GM12892 (cell line): ENCODE measurements around the gene USH1G.
A peak's percentile ranks its signal among the peaks of the same experiment; 100 is the strongest.
"Not testable (repeated sequence)": the region's sequence is repeated elsewhere in the genome, so short reads cannot be mapped to it uniquely, and the experiment has no call there.

ENCODE experiments used
- DNase-seq: peaks from one replicate; pipeline ENCODE4 v3.0.0; 2011; ENCODE audit not compliant: insufficient read length
- FAIRE-seq: peaks from 2 replicates; lab custom pipeline; 2011; peaks lifted over from hg19 to GRCh38; lab: Jason Lieb, UNC
- POLR2A ChIP-seq: IDR thresholded peaks from 2 replicates; pipeline ENCODE4 v1.6.1; 2011; ENCODE audit warnings: low read depth, low read length, control low read depth
- POLR2AphosphoS5 ChIP-seq: IDR thresholded peaks from 2 replicates; pipeline ENCODE4 v1.6.1; 2011; ENCODE audit warnings: low read depth, low read length, control low read depth
- TAF1 ChIP-seq: IDR thresholded peaks from 2 replicates; pipeline ENCODE4 v1.6.1; 2011; ENCODE audit warnings: low read depth, mild to moderate bottlenecking, control low read depth, low read length, borderline replicate concordance

USH1G gene

GRCh38 chr17:74923538-74924249 is 639 bp upstream of the USH1G start:
- no peak for FAIRE-seq
- TF ChIP-seq POLR2A, result no peak
- TF ChIP-seq POLR2AphosphoS5, result no peak
- no peak for TF ChIP-seq TAF1
- peak; percentile 94 for DNase-seq

- no peak for TF ChIP-seq POLR2AphosphoS5
- TF ChIP-seq POLR2A, result no peak
- no peak for TF ChIP-seq TAF1
- FAIRE-seq (no peak), DNase-seq (no peak)
Measured at GRCh38 chr17:74922172-74922571, 883 bp downstream of the USH1G start.

DNA sequence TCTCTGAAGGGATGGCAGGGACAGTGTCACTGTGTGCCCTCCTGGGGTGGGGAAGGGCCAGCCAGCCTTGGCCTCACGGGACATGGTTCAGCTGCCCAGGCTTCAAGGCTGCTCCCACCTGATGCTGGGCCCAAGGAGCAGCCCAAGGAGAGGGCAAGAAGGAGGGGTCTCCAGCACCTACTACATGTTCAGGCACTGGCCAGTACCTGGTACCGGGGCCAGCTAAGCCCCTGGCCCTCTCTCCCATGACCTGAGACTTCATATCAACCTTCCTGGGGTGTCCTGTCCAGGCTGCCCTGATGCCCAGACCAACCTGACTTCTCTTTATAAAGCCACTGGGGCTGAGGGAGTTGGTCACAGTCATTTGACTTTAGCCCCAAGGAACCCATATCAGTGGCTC is 1.3 kb downstream of the USH1G start:
- TF ChIP-seq POLR2A (no peak), TAF1 (no peak), POLR2AphosphoS5 (no peak)
- FAIRE-seq (no peak), DNase-seq (no peak)

DNA sequence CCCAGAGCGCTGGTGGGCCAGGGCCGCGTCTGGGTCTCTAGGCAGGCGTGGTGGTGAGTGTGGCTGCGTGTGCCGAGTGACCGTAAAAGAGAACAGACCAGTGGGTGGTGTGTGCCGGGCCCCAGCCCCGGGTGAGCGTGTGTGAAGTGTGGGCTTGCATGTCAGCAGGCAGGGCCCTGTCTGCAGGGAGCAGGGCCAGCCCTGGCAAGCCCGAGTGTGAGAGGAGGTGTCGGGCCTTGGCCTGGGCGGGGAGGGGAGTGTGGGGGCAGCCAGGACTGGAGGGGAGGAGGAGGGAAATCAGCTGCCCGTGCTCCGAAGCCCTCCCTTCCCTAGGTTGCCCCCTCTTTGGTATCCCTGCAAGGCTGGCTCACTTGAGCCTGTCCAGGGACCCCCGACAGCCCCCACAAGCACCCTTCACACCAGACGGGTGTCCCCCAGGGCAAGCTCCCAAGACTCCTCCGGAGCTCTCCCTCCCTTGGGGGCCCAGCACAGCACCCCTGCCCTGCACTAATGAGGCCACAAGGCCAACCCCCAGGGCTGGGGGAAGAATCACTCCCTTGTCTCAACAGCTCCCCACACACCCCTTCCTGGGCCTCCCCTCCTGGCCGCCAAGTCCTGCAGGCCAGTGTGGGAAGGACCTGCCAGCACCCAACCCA is 1.9 kb downstream of the USH1G start:
- no peak for DNase-seq
- FAIRE-seq, result no peak
- TF ChIP-seq TAF1, result no peak
- no peak for TF ChIP-seq POLR2A
- no peak for TF ChIP-seq POLR2AphosphoS5

GRCh38 chr17:74920642-74921025 is 2.4 kb downstream of the USH1G start:
- DNase-seq (no peak), FAIRE-seq (no peak)
- no peak for TF ChIP-seq POLR2A
- no peak for TF ChIP-seq POLR2AphosphoS5
- TF ChIP-seq TAF1, result no peak

GRCh38 chr17:74920306-74920620 is 2.8 kb downstream of the USH1G start:
- FAIRE-seq (no peak), DNase-seq (no peak)
- TF ChIP-seq TAF1, result no peak
- TF ChIP-seq POLR2AphosphoS5, result no peak
- no peak for TF ChIP-seq POLR2A

DNA sequence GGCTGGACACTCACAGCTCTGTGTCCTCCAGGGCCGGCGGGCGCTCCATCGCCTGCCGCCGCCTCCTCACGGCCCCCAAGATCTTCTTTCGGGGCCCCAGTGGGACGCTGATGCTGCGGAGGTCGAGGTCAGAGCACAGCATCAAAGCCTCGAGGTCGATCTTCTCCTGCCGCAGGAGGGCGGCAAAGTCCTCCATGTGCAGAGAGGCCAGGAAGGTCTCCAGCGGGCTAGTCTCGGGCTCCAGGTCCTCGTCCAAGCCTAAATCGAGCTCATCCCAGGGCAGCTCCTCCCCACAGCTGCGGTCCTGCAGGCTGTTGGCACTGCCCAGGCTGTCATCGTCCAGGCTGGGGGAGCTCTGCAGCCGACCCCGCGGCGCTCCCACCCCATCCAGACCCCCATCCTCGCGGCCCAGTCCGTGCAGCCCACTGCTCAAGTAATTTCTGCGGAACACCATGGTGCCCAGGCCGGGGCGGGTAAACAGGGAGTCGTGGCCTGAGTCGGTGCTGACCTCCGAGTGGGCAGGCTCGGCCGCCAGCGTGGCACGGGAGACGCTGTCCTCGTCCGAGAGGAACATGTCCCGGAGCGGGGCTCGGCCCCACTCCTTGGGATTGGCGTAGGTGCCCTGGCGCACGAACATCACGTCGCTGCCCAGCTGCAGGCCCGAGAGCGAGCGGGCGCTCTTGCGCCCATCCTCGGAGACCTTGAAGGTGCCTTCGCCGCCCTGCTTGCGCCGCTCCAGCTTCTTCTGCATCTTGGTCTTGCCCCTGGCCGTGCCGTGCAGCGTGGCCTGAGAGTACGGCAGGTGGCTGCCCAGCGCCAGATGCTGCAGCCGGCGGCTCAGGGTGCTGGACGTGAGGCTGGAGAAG is 3.4 kb downstream of the USH1G start:
- DNase-seq (no peak), FAIRE-seq (no peak)
- TF ChIP-seq POLR2A, result no peak
- TF ChIP-seq POLR2AphosphoS5, result no peak
- TF ChIP-seq TAF1, result no peak

DNA sequence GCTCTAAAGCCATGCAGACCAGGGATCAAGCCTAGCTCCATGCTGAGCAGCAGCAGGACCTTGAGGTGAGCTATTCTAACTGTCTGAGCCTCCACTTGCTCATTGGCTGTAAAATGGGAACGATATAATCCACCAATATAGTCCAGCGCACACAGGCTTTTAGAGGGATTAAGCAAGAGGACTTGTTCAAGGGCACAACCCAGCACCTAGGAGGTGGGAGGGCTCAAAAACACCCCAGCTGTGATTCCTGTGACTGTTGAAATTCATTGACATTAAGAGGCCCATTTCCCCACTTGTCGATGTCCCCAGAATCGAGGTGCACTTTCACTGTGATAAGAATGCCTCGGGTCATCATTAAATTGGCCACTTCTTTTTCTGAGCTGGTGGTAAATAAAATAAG is 4.1 kb downstream of the USH1G start:
- TF ChIP-seq POLR2AphosphoS5, result no peak
- TF ChIP-seq POLR2A, result no peak
- no peak for TF ChIP-seq TAF1
- DNase-seq, result no peak
- FAIRE-seq, result no peak

DNA sequence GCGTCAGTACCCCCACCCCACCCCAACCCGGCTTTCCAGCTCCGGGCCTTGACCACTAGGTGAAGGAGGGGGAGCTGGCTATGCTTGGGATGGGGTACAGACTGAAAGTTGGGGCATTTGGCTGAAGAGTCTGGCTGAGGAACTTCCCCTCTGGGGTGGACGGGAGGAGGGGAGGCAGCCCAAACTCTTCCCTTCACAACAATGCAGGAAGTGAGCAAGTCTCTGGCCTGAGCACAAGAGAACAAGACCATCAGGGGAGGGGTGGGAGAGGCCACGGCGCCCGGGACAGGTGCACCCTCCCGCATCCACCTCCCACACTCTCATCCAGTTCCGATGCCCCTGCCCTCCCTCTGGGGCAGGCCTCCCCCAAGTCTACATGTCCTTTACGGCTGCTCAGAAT is 5.6 kb downstream of the USH1G start:
- DNase-seq (no peak), FAIRE-seq (no peak)
- TF ChIP-seq TAF1 (no peak), POLR2A (no peak), POLR2AphosphoS5 (no peak)

- no peak for TF ChIP-seq POLR2AphosphoS5
- TF ChIP-seq TAF1, result no peak
- TF ChIP-seq POLR2A, result no peak
- DNase-seq (no peak), FAIRE-seq (no peak)
Measured at GRCh38 chr17:74916851-74917199, 6.2 kb downstream of the USH1G start.

DNA sequence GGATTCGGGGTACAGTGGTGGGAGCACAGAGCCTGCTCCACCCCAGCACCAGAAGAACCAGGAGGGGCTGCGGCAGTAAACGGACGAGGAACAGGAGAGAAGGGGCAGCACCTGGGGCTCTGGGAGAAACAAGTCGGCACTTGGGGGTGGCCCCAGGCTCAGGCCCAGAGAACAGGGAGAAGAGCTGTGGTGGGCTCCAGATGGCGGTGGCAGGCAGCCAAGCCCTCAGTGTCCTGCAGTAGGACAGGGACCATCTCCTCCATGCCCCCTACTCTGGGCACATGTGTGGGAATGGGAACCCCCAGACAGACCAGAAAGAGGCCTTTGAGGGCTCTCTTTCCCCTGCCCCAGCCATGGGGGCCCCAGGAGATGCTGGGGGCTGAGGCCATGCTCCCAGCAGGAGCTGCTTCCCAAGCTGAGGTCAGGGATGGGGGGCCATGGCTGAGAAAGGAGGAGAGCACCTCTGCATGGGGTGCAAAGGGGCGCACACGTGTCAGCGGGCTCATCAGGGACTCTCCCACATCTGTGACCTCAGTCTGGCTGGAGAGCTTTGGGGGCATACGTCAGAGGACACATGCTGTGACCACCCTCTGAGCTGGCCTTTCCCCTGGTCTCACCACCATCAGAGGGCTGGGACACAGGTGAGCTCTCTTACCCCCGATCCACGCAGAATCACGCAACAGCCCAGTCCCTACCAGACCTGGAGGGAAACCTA is 6.8 kb downstream of the USH1G start:
- FAIRE-seq (no peak), DNase-seq (no peak)
- TF ChIP-seq POLR2AphosphoS5, result no peak
- no peak for TF ChIP-seq TAF1
- no peak for TF ChIP-seq POLR2A

GRCh38 chr17:74911423-74911822 is 11.6 kb downstream of the USH1G start:
- FAIRE-seq, result not testable (repeated sequence)

DNA sequence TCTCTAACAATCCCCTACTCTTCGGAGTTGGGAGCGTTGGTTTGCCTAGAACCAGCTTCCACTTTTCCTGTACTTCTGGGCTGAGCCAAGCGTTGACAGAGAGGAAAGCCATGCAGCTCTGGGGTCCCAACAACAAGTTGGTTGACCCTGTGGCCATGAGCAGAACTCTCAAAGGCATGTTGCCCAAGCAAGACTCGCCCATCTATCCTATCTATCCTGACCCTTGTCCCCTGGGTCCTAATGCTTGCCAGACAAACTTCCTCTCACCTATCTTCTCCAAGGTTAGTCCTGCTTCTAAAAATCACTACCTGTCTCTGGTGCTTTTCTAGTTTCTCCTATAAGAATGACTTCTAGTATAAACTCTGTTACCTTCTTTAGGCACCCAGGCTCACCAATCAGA is 14.0 kb downstream of the USH1G start:
- not testable (repeated sequence) for FAIRE-seq, DNase-seq

More at GRCh38 chr17:74911423-74911822, 11.6 kb downstream of the USH1G start:
- not testable (repeated sequence) for DNase-seq
